Karpas-422 (cell line): ENCODE results near the gene NUDT7. TPM values are rescaled to one million over a fixed set of nuclear protein-coding genes. Genes with fewer than 3 reads are reported as not detected.

Experiments used
- DNase-seq: peaks from one replicate; pipeline ENCODE4 v3.0.0-alpha.2; 2015
- H2AFZ ChIP-seq: fragments of 200-600 bp; sonication (generic); 2 replicates; pipeline ENCODE4 v1.6.1; 2014; ENCODE audit warnings: antibody characterized with exemption, low read length, mixed read lengths
- H3K27ac ChIP-seq: fragments of 200-600 bp; sonication (generic); 2 replicates; pipeline ENCODE4 v1.5.1; 2014; ENCODE audit warnings: mild to moderate bottlenecking, low read length, moderate library complexity
- H3K27me3 ChIP-seq: fragments of 200-600 bp; sonication (generic); 2 replicates; pipeline ENCODE4 v1.6.1; 2014; ENCODE audit warnings: low read length, mixed read lengths
- H3K36me3 ChIP-seq: fragments of 200-600 bp; sonication (generic); 2 replicates; pipeline ENCODE4 v1.6.1; 2014; ENCODE audit warnings: low read length, mixed read lengths; ENCODE audit not compliant: insufficient read depth
- H3K4me1 ChIP-seq: fragments of 200-600 bp; sonication (generic); 2 replicates; pipeline ENCODE4 v1.6.1; 2014; ENCODE audit warnings: mild to moderate bottlenecking, low read length, mixed read lengths
- H3K4me2 ChIP-seq: fragments of 200-600 bp; sonication (generic); 2 replicates; pipeline ENCODE4 v1.6.1; 2014; ENCODE audit warnings: low read length, low read depth, mild to moderate bottlenecking; ENCODE audit not compliant: poor library complexity, severe bottlenecking
- H3K4me3 ChIP-seq: fragments of 200-600 bp; sonication (generic); 2 replicates; pipeline ENCODE4 v1.5.1; 2014; ENCODE audit warnings: mild to moderate bottlenecking, antibody characterized with exemption, low read length, mixed read lengths
- H3K79me2 ChIP-seq: fragments of 200-600 bp; sonication (generic); 2 replicates; pipeline ENCODE4 v1.6.1; 2014; ENCODE audit warnings: mild to moderate bottlenecking, low read length, mixed read lengths
- H3K9ac ChIP-seq: fragments of 200-600 bp; sonication (generic); 2 replicates; pipeline ENCODE4 v1.6.0; 2014; ENCODE audit warnings: low read length
- H3K9me2 ChIP-seq: fragments of 200-600 bp; sonication (generic), shearing (Covaris generic); replicated peaks from 2 replicates; pipeline ENCODE4 v1.6.0; 2014; ENCODE audit warnings: mild to moderate bottlenecking, low read length, moderate library complexity; ENCODE audit not compliant: insufficient read depth
- H3K9me3 ChIP-seq: fragments of 300-700, 200-600 bp; sonication (generic); 2 replicates; pipeline ENCODE4 v1.6.1; 2014; ENCODE audit warnings: low read length, mixed read lengths
- H4K20me1 ChIP-seq: fragments of 200-600 bp; sonication (generic); 2 replicates; pipeline ENCODE4 v1.6.1; 2014; ENCODE audit warnings: mild to moderate bottlenecking, antibody characterized with exemption, low read length, low read depth; ENCODE audit not compliant: insufficient read depth
- total RNA-seq: library from RNA; depleted of rRNA; stranded (reverse); fragments of >200 nt; shearing (Covaris generic); gene quantifications from 2 replicates; pipeline ENCODE4 v1.2.3, GENCODE V29; 2014; ENCODE audit warnings: low replicate concordance

The NUDT7 gene
- total RNA-seq, 1 experiment from 2014 or later: 61.3 TPM

DNA sequence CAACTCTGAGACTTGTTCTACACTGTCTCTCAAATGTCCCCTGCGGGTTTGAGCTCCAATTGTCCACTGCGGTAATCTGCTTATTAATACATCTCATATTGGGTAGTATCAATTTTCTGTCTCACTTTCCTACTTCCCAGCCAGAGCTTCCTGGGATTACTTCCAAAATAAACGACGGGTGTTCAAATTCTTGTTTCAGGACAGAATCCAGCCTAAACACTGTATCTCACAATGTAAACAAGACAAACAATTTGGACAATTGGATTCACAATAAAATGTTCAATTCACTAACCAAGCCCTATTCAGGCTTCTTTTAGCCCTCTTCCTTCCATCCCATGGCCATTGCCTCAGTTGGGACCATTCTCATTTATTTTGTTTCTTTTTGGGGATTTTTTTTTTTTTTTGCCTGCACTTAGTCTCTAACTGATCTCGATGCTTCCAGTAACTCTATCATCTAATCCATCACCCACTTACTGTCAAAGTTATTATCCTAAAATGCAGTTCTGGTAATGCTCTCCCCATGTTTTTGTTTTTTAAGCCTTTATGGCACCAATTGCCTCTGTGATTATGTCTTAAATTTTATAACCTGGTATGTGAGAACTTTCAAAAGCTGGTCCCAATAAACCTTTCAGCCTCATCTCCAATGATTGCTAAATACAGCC is 64.0 kb downstream of the NUDT7 start:
- Histone ChIP-seq H3K4me2 (no peak overlapping the region), H3K9me3 (no peaks in the 10 kb centered on the region), H3K4me3 (no peak overlapping the region), H3K27ac (no peak overlapping the region), H3K79me2 (no peaks in the 10 kb centered on the region), H3K36me3 (no peaks in the 10 kb centered on the region), H3K9ac (no peak overlapping the region), H3K4me1 (peaks cover 29% of the 10 kb centered on the region), H3K27me3 (no peaks in the 10 kb centered on the region), H2AFZ (no peak overlapping the region), H3K9me2 (no peaks in the 10 kb centered on the region), H4K20me1 (no peaks in the 10 kb centered on the region; the same call in 1 of the 2 replicates)
- no peak for DNase-seq

DNA sequence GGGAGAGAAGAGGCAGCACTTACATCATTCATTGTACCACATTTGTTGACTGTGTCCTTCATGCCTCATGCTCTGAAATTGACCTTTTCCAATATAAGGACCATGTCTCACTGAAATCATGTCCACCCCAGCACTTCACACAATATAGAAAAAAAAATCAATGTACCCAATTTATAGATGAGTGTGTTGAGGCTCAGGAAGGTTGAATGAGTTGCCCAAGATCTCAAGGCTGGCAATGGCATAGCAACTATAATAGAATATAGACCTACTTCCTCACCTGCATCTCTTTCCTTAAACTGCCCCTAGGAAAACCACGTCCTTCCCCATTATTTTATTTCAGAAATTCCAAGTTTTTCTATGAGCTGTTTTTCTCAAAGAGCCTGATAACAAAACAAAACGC is 65.1 kb downstream of the NUDT7 start:
- Histone ChIP-seq H3K36me3 (no peaks in the 10 kb centered on the region), H2AFZ (no peak overlapping the region), H3K4me2 (no peak overlapping the region), H4K20me1 (peaks cover 3% of the 10 kb centered on the region; the same call in 1 of the 2 replicates), H3K4me3 (no peak overlapping the region; the same call in 1 of the 2 replicates), H3K4me1 (peaks cover 25% of the 10 kb centered on the region), H3K27ac (no peak overlapping the region), H3K9ac (no peak overlapping the region), H3K27me3 (no peaks in the 10 kb centered on the region), H3K9me2 (no peaks in the 10 kb centered on the region), H3K79me2 (no peaks in the 10 kb centered on the region), H3K9me3 (no peaks in the 10 kb centered on the region)
- DNase-seq: peak; percentile 40

GRCh38 chr16:77788181-77789084 is 66.1 kb downstream of the NUDT7 start, which contains the start of gene VAT1L:
Gene VAT1L (plus strand): TSS chr16:77788564. CDS start chr16:77788683, 119 bp downstream.
- H3K9ac ChIP-seq: peak within 1 kb of the TSS; percentile 70
- peak; percentile 84 for DNase-seq
- H3K36me3 ChIP-seq: no peaks in the 10 kb centered on the region

GRCh38 chr16:77789085-77790008 is 67.0 kb downstream of the NUDT7 start:
- Histone ChIP-seq H3K36me3 (no peaks in the 10 kb centered on the region), H3K27me3 (peaks cover 5% of the 10 kb centered on the region; the same call in 1 of the 2 replicates), H3K27ac (no peak overlapping the region), H3K4me2 (peak overlapping the region; percentile 93), H3K9me2 (no peaks in the 10 kb centered on the region), H3K9ac (peak overlapping the region; percentile 70), H3K9me3 (no peaks in the 10 kb centered on the region), H3K4me1 (peaks cover 21% of the 10 kb centered on the region), H2AFZ (peak overlapping the region; percentile 77), H3K79me2 (no peaks in the 10 kb centered on the region), H3K4me3 (peak overlapping the region; percentile 75), H4K20me1 (peaks cover 3% of the 10 kb centered on the region; the same call in 1 of the 2 replicates)
- peak; percentile 52 for DNase-seq

More at GRCh38 chr16:77788181-77789084, 66.1 kb downstream of the NUDT7 start, which contains the start of gene VAT1L:
- Histone ChIP-seq H3K79me2 (no peaks in the 10 kb centered on the region), H3K4me3 (peak within 1 kb of the TSS; percentile 75), H3K27ac (no peak within 1 kb of the TSS), H3K27me3 (no peaks in the 10 kb centered on the region), H3K9me3 (no peaks in the 10 kb centered on the region), H3K9me2 (no peaks in the 10 kb centered on the region), H3K4me2 (peak within 1 kb of the TSS; percentile 93), H4K20me1 (peaks cover 3% of the 10 kb centered on the region; the same call in 1 of the 2 replicates), H2AFZ (peak within 1 kb of the TSS; percentile 77), H3K4me1 (peaks cover 21% of the 10 kb centered on the region)

- Histone ChIP-seq H3K36me3 (no peaks in the 10 kb centered on the region), H3K4me2 (peak overlapping the region; percentile 93), H3K79me2 (no peaks in the 10 kb centered on the region), H3K9me2 (no peaks in the 10 kb centered on the region), H3K9me3 (no peaks in the 10 kb centered on the region), H3K4me1 (peaks cover 21% of the 10 kb centered on the region), H3K9ac (0 out of 2 replicates have a peak overlapping the region, but pooled peaks have one; percentile 70), H3K27ac (no peak overlapping the region), H4K20me1 (peaks cover 3% of the 10 kb centered on the region; the same call in 1 of the 2 replicates), H3K4me3 (peak overlapping the region; percentile 75), H3K27me3 (peaks cover 5% of the 10 kb centered on the region; the same call in 1 of the 2 replicates), H2AFZ (no peak overlapping the region)
- DNase-seq: peak; percentile 37
Observed at GRCh38 chr16:77790009-77790372, 67.7 kb downstream of the NUDT7 start.

- no peaks in the 10 kb centered on the region for H3K79me2 ChIP-seq
- H3K27ac ChIP-seq: no peak overlapping the region
- no peaks in the 10 kb centered on the region for H3K9me2 ChIP-seq
- H3K36me3 ChIP-seq: no peaks in the 10 kb centered on the region
- no peak overlapping the region for H3K4me3 ChIP-seq
- H4K20me1 ChIP-seq: peaks cover 3% of the 10 kb centered on the region; the same call in 1 of the 2 replicates
- H3K4me2 ChIP-seq: no peak overlapping the region
- no peak overlapping the region for H3K9ac ChIP-seq
- peak; percentile 33 for DNase-seq
- H3K4me1 ChIP-seq: peaks cover 21% of the 10 kb centered on the region
- H3K27me3 ChIP-seq: peaks cover 5% of the 10 kb centered on the region; the same call in 1 of the 2 replicates
- H2AFZ ChIP-seq: no peak overlapping the region
- no peaks in the 10 kb centered on the region for H3K9me3 ChIP-seq
Observed at GRCh38 chr16:77790912-77791311, 68.6 kb downstream of the NUDT7 start.
